HTR-8/SVneo (cell line): ENCODE measurements around the gene MLYCD.
A peak's percentile ranks its signal among the peaks of the same experiment; 100 is the strongest.

ENCODE experiments used
- DNase-seq: peaks from one replicate; pipeline ENCODE4 v3.0.0; 2011; ENCODE audit warnings: low spot score, mixed read lengths; ENCODE audit not compliant: insufficient read length
- FAIRE-seq: peaks from 2 replicates; lab custom pipeline; 2011; peaks lifted over from hg19 to GRCh38; lab: Jason Lieb, UNC

MLYCD gene

DNA sequence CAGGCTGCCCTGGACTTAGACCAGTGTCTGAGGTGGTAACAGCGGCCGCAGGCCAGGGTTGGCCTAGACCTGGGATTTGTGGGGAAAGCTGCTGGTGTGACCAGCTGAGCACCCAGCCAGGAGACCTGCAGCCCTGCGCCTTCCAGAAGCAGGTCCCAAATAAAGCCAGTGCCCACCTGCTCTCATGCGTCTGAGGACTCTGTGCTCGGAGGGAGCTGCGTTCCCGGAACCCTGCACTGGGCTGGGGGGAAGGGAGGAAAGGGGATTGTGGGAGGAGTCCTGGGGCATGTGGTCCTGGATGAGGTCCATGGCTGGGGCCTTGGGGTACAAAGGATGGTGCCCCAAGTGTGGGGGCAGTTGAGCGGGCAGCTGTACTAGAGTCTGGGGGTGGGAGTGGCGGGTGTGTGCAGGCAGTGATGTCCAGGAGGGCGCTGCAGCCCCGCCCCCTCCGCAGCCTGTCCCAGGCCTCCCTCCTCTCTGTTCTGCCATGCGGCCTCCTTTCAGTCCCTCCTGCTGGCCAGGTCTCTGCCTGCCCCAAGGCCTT, 67.3 kb downstream of the MLYCD start:
- DNase-seq (no peak), FAIRE-seq (no peak)

GRCh38 chr16:83967091-83967490, 68.2 kb downstream of the MLYCD start:
- DNase-seq (no peak), FAIRE-seq (no peak)

- DNase-seq (peak; percentile 78), FAIRE-seq (peak; percentile 88)
Observed at GRCh38 chr16:83967838-83968305, 69.0 kb downstream of the MLYCD start, which contains the start of gene NECAB2. Gene NECAB2, plus strand, starts transcription at chr16:83968244. Its CDS starts 405 bp downstream, at chr16:83968649.

- FAIRE-seq, result no peak
- DNase-seq, result no peak
Observed at GRCh38 chr16:83968306-83968851, 69.5 kb downstream of the MLYCD start.

GRCh38 chr16:83968891-83969649, 70.2 kb downstream of the MLYCD start:
- DNase-seq, result no peak
- FAIRE-seq, result no peak

GRCh38 chr16:83969771-83970429, 71.0 kb downstream of the MLYCD start:
- FAIRE-seq (no peak), DNase-seq (no peak)

GRCh38 chr16:83970430-83970815, 71.5 kb downstream of the MLYCD start:
- DNase-seq (no peak), FAIRE-seq (no peak)

DNA sequence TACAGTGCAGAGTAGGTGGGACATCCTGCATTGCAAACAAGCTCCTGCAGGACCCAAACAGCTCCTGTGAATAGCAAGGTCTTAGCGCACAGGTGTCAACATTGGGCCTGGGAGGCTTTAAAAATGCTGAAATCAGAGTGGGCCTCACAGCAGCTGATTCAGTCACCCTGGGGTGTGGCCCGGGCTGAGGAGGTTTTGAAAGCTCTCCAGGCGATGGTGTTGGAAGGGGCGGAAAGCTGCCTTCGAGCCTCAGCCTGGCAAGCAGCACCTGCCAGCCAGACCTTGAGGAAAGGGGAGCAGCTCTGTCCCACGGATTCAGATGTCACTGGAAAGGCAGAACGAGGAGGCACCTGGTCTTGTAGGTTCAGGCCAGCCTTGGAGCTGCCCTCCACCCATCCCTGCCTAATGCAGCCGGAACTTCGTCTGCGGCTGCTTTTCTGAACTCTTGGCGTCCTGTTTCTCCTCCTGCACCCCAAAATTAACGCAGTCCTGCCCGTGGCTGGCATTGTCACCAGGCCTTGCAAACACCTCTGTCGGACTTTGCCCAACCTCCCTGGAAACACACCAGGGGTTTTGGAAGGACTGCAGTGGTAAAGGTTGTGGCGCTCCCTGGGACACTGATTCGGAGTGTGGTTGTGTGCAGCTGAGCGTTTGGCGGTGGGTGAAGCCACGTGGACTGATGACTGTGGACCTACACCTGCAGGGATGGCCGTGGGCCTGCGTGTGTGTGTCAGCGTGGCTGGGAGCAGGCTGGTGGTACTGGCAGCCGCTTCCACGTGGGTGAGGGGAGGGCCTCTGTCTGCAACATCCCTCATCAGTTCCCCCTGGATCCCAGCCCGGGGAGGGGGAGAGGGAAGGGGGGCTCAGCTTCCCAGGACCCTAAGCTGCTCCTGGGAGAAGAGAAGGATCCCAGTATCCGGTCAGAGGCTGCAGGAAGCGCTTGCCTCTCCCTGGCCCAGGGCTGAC, 72.5 kb downstream of the MLYCD start:
- FAIRE-seq (no peak), DNase-seq (no peak)

DNA sequence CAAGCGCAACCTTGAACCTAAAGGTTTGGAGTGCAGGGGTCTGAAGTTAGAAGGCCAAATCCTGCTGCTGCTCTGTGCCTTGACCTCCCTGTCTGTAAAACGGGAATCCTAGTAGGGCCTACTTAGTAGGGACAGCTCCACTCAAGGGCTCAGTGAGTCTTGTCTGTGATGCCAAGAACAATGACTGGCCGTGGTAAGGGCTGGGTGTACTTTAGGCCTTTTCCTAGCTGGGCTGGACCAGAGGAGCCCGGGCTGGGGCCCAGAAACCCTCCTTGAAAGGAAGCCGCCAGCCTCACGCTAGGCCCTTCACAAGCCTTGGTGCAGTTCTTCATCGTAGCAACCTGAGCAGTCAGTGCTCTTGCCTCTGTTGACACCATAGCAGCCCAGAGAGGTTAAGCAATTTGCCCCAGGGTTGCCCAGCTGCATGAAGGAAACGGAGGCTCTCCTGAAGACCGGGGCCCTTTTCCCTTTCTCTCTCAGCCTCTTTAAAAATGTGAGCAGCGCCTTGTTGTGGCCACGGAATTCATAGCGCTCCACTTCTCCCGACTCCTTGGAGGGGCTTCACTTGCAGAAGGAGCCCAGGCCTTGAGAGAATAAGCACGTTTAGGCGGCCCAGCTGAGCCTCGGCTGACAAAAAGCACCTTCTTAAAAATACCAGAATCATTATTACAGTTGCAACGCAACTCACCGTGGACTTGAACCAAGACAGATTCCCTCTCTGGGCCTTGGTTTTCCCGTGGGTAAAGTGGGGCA, 73.5 kb downstream of the MLYCD start:
- FAIRE-seq (no peak), DNase-seq (no peak)

DNA sequence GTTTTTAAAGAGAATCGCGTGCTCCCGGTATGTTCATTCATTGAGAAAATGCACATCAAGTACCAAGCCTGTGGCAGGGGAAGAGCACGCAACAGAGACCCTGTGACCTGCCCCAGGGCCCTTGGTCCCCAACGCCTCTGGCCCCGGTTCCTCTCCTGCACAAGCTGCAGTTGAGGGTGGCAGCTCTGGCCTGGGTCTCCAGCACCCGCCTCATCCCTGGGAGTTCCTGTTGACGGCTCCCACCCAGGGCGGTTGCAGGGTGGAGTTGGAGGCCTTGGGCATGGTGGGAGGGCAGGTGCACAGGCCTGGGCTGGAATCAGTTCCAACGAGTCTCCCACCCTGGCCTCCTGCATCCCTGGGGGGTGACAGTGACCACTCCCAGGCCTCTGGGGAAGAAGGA, 74.2 kb downstream of the MLYCD start:
- DNase-seq (no peak), FAIRE-seq (no peak)

- DNase-seq (no peak), FAIRE-seq (no peak)
Observed at GRCh38 chr16:83973581-83974385, 74.9 kb downstream of the MLYCD start.

GRCh38 chr16:83974475-83974874, 75.6 kb downstream of the MLYCD start:
- no peak for FAIRE-seq
- no peak for DNase-seq

- FAIRE-seq (no peak), DNase-seq (no peak)
Observed at GRCh38 chr16:83975590-83976260, 76.8 kb downstream of the MLYCD start.
